B cell (primary cell): ENCODE measurements around the gene SAMD4A. TPM values are rescaled to one million over a fixed set of nuclear protein-coding genes. Genes with fewer than 3 reads are reported as not detected.

Experiments used
- ATAC-seq: fragments of 200-7000 bp; cut with Tn5 transposase; one replicate; pipeline ENCODE4 v1.10.0; 2021; ENCODE audit warnings: low read depth, mild to moderate bottlenecking, moderate number of reproducible peaks, moderate library complexity
- CTCF ChIA-PET: fragments of 350-600 bp; sonication (Branson Sonifier 250); formaldehyde crosslinking; loops from one replicate; lab custom pipeline; 2021; ENCODE audit warnings: antibody characterized with exemption, inconsistent platforms; lab: Charles Lee
- POLR2A ChIA-PET: fragments of 350-600 bp; sonication (Branson Sonifier 250); formaldehyde crosslinking; loops from one replicate; lab custom pipeline; 2021; ENCODE audit warnings: antibody characterized with exemption; lab: Charles Lee
- DNase-seq: peaks from one replicate; pipeline ENCODE4 v3.0.0; 2013
- H2AFZ ChIP-seq: 2 replicates; pipeline ENCODE4 v1.6.1; 2012; ENCODE audit warnings: mild to moderate bottlenecking, low read depth, low read length; ENCODE audit not compliant: insufficient read depth, poor library complexity, severe bottlenecking
- H3K27ac ChIP-seq, 2 donors: 1 replicate in 1 of 2; 2 replicates in 1 of 2; pipeline ENCODE4 v1.5.1; 2012 to 2013; ENCODE audit warnings: low read length in 2 of 2, mild to moderate bottlenecking in 2 of 2, moderate library complexity in 1 of 2
- H3K27me3 ChIP-seq, 4 experiments: fragments of 200-600 bp in 1 of 4; sonication (generic) in 1 of 4; replicated peaks in 1 of 4; 1 replicate in 2 of 4; 2 replicates in 2 of 4; pipeline versions ENCODE4 v1.6.1 to v1.7.0; 2013 to 2016; ENCODE audit warnings: low read length in 3 of 4, mild to moderate bottlenecking in 2 of 4, mixed read lengths in 1 of 4, moderate library complexity in 1 of 4; ENCODE audit not compliant: insufficient read depth in 4 of 4, control insufficient read depth in 3 of 4; ENCODE audit errors: control extremely low read depth in 1 of 4
- H3K36me3 ChIP-seq, 2 experiments: replicated peaks in 1 of 2; 1 replicate in 1 of 2; 2 replicates in 1 of 2; pipeline versions ENCODE4 v1.6.1 to v1.7.1; 2013; ENCODE audit warnings: low read length in 1 of 2; ENCODE audit not compliant: insufficient read depth in 2 of 2, control insufficient read depth in 1 of 2; ENCODE audit errors: control extremely low read depth in 1 of 2, extremely low read depth in 1 of 2
- H3K4me1 ChIP-seq, 2 donors: fragments of 200-600 bp in 1 of 2; sonication (generic) in 1 of 2; 1 replicate in 1 of 2; 2 replicates in 1 of 2; pipeline versions ENCODE4 v1.5.1 to v1.6.1; 2013 to 2017; ENCODE audit warnings: low read length in 2 of 2; ENCODE audit not compliant: control insufficient read depth in 2 of 2, insufficient read depth in 2 of 2
- H3K4me2 ChIP-seq: replicated peaks from 2 replicates; pipeline ENCODE3; 2012; ENCODE audit warnings: mild to moderate bottlenecking, low read depth, low read length; ENCODE audit not compliant: poor library complexity, severe bottlenecking
- H3K4me3 ChIP-seq, 5 experiments: fragments of 200-600 bp in 1 of 5; sonication (generic) in 1 of 5; 1 replicate in 3 of 5; 2 replicates in 2 of 5; pipeline versions ENCODE4 v1.5.1 to v1.7.0; 2011 to 2016; ENCODE audit warnings: low read length in 4 of 5, mild to moderate bottlenecking in 4 of 5, low read depth in 2 of 5, control low read depth in 1 of 5, moderate library complexity in 1 of 5; ENCODE audit not compliant: insufficient read depth in 1 of 5; ENCODE audit errors: control extremely low read depth in 1 of 5, extremely low read depth in 1 of 5
- H3K79me2 ChIP-seq: fragments of 200-600 bp; sonication (generic); one replicate; pipeline ENCODE4 v1.6.0; 2016; ENCODE audit warnings: low read length; ENCODE audit not compliant: control insufficient read depth, insufficient read depth
- H3K9ac ChIP-seq: fragments of 200-600 bp; sonication (generic); 2 replicates; pipeline ENCODE4 v1.6.1; 2017; ENCODE audit warnings: mild to moderate bottlenecking, low read length, moderate library complexity
- H3K9me3 ChIP-seq, 3 donors: one replicate each; pipeline versions ENCODE4 v1.6.1 to v1.7.1; 2013; ENCODE audit warnings: low read length in 2 of 3; ENCODE audit not compliant: control insufficient read depth in 2 of 3, insufficient read depth in 1 of 3; ENCODE audit errors: control extremely low read depth in 1 of 3
- H4K20me1 ChIP-seq: 2 replicates; pipeline ENCODE4 v1.6.0; 2012; ENCODE audit warnings: mild to moderate bottlenecking, low read length; ENCODE audit not compliant: insufficient read depth, control insufficient read depth, poor library complexity, severe bottlenecking
- H3K27ac Mint-ChIP-seq: one replicate; pipeline ENCODE4 v1.8.0; 2021; ENCODE audit warnings: mixed read lengths
- H3K27me3 Mint-ChIP-seq: one replicate; pipeline ENCODE4 v1.8.0; 2021; ENCODE audit warnings: mixed read lengths
- H3K4me1 Mint-ChIP-seq: one replicate; pipeline ENCODE4 v1.8.0; 2021; ENCODE audit warnings: mixed read lengths
- H3K4me3 Mint-ChIP-seq: one replicate; pipeline ENCODE4 v1.8.0; 2021; ENCODE audit warnings: mixed read lengths
- H3K9me3 Mint-ChIP-seq: one replicate; pipeline ENCODE4 v1.8.0; 2022; ENCODE audit warnings: mixed read lengths; ENCODE audit not compliant: insufficient read depth
- EZH2 ChIP-seq: IDR thresholded peaks from 2 replicates; pipeline ENCODE4 v1.6.1; 2012; ENCODE audit warnings: borderline replicate concordance, low read depth, mild to moderate bottlenecking, moderate library complexity, low read length; ENCODE audit not compliant: insufficient read depth, poor library complexity, severe bottlenecking
- WGBS: methylation state at CpG from one replicate; pipeline ENCODE4 v1.1.5; 2013; ENCODE audit warnings: missing lambda C conversion rate; ENCODE audit not compliant: insufficient coverage; 5-methylcytosine and 5-hydroxymethylcytosine counted together
- intact Hi-C: fragments of 100-400 bp; cut with micrococcal nuclease; formaldehyde crosslinking; loops from one replicate; pipeline ENCODE4 v1.10.0; 2022
- polyA plus RNA-seq: library from polyadenylated mRNA; depleted of rRNA; stranded (reverse); fragments of >200 nt; gene quantifications from 2 replicates; pipeline ENCODE4 v1.2.3, GENCODE V29; 2012
- total RNA-seq, 2 donors: library from RNA; stranded (reverse); fragments of 120-200 nt in 1 of 2; gene quantifications; 1 replicate in 1 of 2; 2 replicates in 1 of 2; pipeline versions ENCODE4 v1.2.3 to v1.2.4, GENCODE V29; 2013 to 2022
- TF ChIP-seq, protein P1 (sequence below): fragments of 200-600 bp; IDR thresholded peaks from one replicate; pipeline ENCODE4 v1.8.0; 2022; ENCODE audit warnings: antibody characterized with exemption, mild to moderate bottlenecking

The SAMD4A gene
- total and polyA plus RNA-seq, 2 donors (not counting 1 experiment from before 2014, with no cell fraction given): 5.7 to 13.7 TPM

DNA sequence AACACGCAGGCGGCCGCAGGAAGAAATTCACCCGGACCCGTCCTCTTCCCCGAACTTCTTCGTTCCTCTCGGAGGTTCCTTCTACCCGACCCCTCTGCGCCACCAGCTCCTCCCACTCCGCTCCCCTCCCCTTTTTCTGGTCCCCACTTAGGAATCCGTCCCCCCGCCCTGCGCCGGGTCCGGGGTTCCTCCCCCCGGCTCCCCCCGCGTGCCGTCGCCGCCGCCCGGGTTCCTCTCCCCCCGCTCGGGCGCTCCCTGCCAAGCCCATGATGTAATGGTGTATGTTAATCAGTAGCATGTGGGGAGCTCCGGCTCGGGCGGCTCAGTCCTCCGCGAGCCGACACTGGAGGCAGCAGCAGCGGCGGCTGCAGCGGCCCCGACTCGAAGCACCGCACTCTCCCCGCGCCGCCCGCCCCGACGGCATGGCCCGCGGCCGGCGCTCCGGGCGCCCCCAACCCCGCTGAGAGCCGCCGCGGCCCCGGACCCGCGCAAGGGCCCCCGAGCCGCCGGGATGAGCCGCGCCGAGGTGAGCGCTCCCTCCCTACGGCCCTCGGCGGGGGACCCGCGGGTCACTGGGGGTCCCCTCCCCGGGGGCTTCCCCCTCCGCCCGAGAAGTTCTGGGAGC, 1.0 kb upstream of the SAMD4A start:
- Histone ChIP-seq H3K4me1 (peaks cover 21 to 24% of the 10 kb centered on the region in 2 donors), H3K36me3 (no peaks in the 10 kb centered on the region), H3K4me2 (peak overlapping the region; percentile 96), H3K4me3 (peak overlapping the region; percentile 34 to 86 (median 73)), H3K27ac (peak overlapping the region; percentile 72 to 85), H3K27me3 (no peaks in the 10 kb centered on the region), H3K9ac (peak overlapping the region; percentile 83), H2AFZ (peak overlapping the region; percentile 89), H3K79me2 (peaks cover 18% of the 10 kb centered on the region), H4K20me1 (peaks cover 8% of the 10 kb centered on the region), H3K9me3 (no peaks in the 10 kb centered on the region)
- Mint-ChIP-seq H3K4me1 (peaks cover 27% of the 10 kb centered on the region), H3K27ac (peak overlapping the region; percentile 86), H3K4me3 (peak overlapping the region; percentile 88), H3K27me3 (peaks cover 3% of the 10 kb centered on the region), H3K9me3 (no peaks in the 10 kb centered on the region)
- under 1% methylated on average over 68 of the region's 73 CpGs for WGBS
- intact Hi-C loops: loop anchor here (1.0 to 10.0 kb wide), 7 partner anchors 61 to 625 kb away; partner anchors contain the start of genes DLGAP5, GCH1, GMFB and MAPK1IP1L
- POLR2A ChIA-PET: interaction anchor here (0.7 to 3.2 kb wide), 2 partner anchors 209 to 1780 kb away, joined by 3 to 13 read pairs; no protein-coding TSS in a partner anchor
- no peak for TF ChIP-seq EZH2
- TF ChIP-seq, protein P1, sequence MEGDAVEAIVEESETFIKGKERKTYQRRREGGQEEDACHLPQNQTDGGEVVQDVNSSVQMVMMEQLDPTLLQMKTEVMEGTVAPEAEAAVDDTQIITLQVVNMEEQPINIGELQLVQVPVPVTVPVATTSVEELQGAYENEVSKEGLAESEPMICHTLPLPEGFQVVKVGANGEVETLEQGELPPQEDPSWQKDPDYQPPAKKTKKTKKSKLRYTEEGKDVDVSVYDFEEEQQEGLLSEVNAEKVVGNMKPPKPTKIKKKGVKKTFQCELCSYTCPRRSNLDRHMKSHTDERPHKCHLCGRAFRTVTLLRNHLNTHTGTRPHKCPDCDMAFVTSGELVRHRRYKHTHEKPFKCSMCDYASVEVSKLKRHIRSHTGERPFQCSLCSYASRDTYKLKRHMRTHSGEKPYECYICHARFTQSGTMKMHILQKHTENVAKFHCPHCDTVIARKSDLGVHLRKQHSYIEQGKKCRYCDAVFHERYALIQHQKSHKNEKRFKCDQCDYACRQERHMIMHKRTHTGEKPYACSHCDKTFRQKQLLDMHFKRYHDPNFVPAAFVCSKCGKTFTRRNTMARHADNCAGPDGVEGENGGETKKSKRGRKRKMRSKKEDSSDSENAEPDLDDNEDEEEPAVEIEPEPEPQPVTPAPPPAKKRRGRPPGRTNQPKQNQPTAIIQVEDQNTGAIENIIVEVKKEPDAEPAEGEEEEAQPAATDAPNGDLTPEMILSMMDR: no peak
- ATAC-seq (peak; percentile 64), DNase-seq (peak; percentile 90)
- CTCF ChIA-PET: interaction anchor here (0.7 to 7.5 kb wide), 15 partner anchors 57 to 1676 kb away, joined by 3 to 231 read pairs (median 4); partner anchors contain the start of genes CGRRF1 and GCH1

DNA sequence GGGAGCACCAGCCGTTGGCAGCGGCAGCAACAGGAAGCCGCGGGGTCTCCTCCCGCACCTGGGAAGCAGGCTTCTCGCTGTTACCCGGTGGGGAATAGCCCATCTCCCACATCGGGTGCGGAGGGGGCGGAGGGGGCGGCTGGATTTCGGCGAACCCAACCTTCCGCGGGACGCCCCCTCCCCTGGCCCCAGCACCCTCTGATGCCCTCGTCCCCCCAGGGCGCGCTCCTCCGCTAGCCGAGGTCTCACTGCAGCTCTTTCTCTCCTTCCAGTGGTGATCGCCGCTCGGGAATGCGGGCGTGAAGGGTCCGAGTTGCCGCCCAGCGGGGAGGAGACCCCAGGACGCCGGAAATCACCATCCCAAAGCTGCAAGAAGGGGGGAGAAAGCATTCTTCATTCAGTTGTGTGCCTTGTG, 303 bp downstream of the SAMD4A start:
- WGBS: 0% methylated on average over 31 of the region's 31 CpGs
- CTCF ChIA-PET: interaction anchor here (0.7 to 7.5 kb wide), 13 partner anchors 17 to 314 kb away, joined by 3 to 231 read pairs (median 4); partner anchors contain the start of gene CGRRF1
- H3K9me3 ChIP-seq: peaks cover 0 to 2% (median 0%) of the 10 kb centered on the region in 3 donors
- intact Hi-C loops: loop anchor here (1.0 to 10.0 kb wide), 5 partner anchors 60 to 598 kb away; partner anchors contain the start of genes CNIH1 and GMFB
- H3K9ac ChIP-seq: peak overlapping the region; percentile 83
- H3K4me2 ChIP-seq: peak overlapping the region; percentile 96
- H3K27ac ChIP-seq: peak overlapping the region; percentile 73 to 85
- H3K36me3 ChIP-seq: no peaks in the 10 kb centered on the region
- H3K9me3 Mint-ChIP-seq: peaks cover 2% of the 10 kb centered on the region
- POLR2A ChIA-PET: interaction anchor here (3.2 kb wide), 1 partner anchor 208 kb away, joined by 13 read pairs; no protein-coding TSS in a partner anchor
- peaks cover 27% of the 10 kb centered on the region for H3K79me2 ChIP-seq
- peaks cover 12% of the 10 kb centered on the region for H4K20me1 ChIP-seq
- peaks cover 1% of the 10 kb centered on the region for H3K27me3 Mint-ChIP-seq
- peaks cover 27% of the 10 kb centered on the region for H3K4me1 Mint-ChIP-seq
- TF ChIP-seq EZH2: no peak
- TF ChIP-seq, protein P1: no peak
- H2AFZ ChIP-seq: peak overlapping the region; percentile 89
- ATAC-seq (peak; percentile 1), DNase-seq (no peak)
- H3K27ac Mint-ChIP-seq: peak overlapping the region; percentile 96
- H3K4me3 Mint-ChIP-seq: peak overlapping the region; percentile 96
- peak overlapping the region; percentile 52 to 86 (median 73) for H3K4me3 ChIP-seq
- H3K4me1 ChIP-seq: peaks cover 21 to 24% of the 10 kb centered on the region in 2 donors
- no peaks in the 10 kb centered on the region for H3K27me3 ChIP-seq
